HepG2 (cell line): Measurements from ENCODE around the gene DDAH2. TPM values are rescaled to one million over a fixed set of nuclear protein-coding genes. Genes with fewer than 3 reads are reported as not detected.

Source experiments
- FOXK2 ChIP-seq: fragments of 450-650 bp; IDR thresholded peaks from 2 replicates; pipeline ENCODE4 v1.6.1; 2016
- RNF2 ChIP-seq: fragments of 450-650 bp; conservative IDR thresholded peaks from 2 replicates; pipeline ENCODE4 v1.6.1; 2016; ENCODE audit warnings: low read depth
- SAP130 ChIP-seq: IDR thresholded peaks from 2 replicates; pipeline ENCODE4 v1.6.1; 2016; ENCODE audit warnings: low read depth
- polyA plus RNA-seq, 8 experiments: library from polyadenylated mRNA; depleted of rRNA in 3 of 8; stranded (reverse) in 7 of 8; unstranded in 1 of 8; fragments of >200 nt; fragmentation: Illumina TruSeq in 4 of 8; extraction: Trizol in 4 of 8; gene quantifications; 2 replicates each; pipeline versions ENCODE4 v1.2.1 to v1.2.3, GENCODE V29; 2011 to 2016; ENCODE audit warnings: low read depth in 4 of 8, missing spikeins in 1 of 8, mixed read lengths in 1 of 8; ENCODE audit not compliant: insufficient read depth in 1 of 8
- total RNA-seq, 5 experiments: library from RNA; depleted of rRNA; stranded (reverse); fragments of >200 nt; fragmentation: Illumina TruSeq; extraction: Trizol; gene quantifications; 2 replicates each; pipeline ENCODE4 v1.2.3, GENCODE V29; 2016; ENCODE audit warnings: low read depth in 1 of 5
- TF ChIP-seq, protein P1 (sequence below): sonication (generic); formaldehyde crosslinking; IDR thresholded peaks from 2 replicates; pipeline ENCODE4 v1.4.0; 2020; ENCODE audit warnings: missing genetic modification reagents
- TF ChIP-seq, protein P2 (sequence below): fragments of 450-650 bp; IDR thresholded peaks from 2 replicates; pipeline ENCODE4 v1.6.1; 2017
- TF ChIP-seq, protein P3 (sequence below): sonication (generic); formaldehyde crosslinking; IDR thresholded peaks from 2 replicates; pipeline ENCODE4 v1.4.0; 2020; ENCODE audit warnings: missing genetic modification reagents, borderline replicate concordance

Gene DDAH2
- total and polyA plus RNA-seq, 2 of the 13 experiments (the other 11 are each of a cell fraction or from before 2014, with no cell fraction given): 16.4 to 21.1 TPM

DNA sequence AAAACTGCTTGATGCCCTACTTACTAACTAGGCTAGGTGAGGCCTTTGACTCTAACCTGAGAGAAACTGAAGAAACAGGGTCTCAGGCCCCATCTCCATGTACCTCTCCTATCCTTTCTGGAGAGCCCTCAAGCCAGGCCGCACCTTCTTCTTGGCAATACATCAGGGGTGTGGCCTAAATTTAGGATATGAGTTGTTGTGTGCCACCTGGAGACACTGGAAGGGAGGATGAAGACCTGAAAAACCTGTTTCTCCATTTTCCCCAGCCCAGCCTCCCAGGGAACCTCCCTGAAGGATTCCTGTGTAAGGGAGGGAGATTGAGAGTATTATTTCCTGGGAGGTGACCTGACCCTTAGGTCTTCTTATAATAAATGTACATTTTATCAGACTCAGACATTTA lies 10.8 kb downstream of the DDAH2 start (continued):
- TF ChIP-seq, protein P1, sequence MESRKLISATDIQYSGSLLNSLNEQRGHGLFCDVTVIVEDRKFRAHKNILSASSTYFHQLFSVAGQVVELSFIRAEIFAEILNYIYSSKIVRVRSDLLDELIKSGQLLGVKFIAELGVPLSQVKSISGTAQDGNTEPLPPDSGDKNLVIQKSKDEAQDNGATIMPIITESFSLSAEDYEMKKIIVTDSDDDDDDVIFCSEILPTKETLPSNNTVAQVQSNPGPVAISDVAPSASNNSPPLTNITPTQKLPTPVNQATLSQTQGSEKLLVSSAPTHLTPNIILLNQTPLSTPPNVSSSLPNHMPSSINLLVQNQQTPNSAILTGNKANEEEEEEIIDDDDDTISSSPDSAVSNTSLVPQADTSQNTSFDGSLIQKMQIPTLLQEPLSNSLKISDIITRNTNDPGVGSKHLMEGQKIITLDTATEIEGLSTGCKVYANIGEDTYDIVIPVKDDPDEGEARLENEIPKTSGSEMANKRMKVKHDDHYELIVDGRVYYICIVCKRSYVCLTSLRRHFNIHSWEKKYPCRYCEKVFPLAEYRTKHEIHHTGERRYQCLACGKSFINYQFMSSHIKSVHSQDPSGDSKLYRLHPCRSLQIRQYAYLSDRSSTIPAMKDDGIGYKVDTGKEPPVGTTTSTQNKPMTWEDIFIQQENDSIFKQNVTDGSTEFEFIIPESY: no peak
- TF ChIP-seq FOXK2 (no peak), RNF2 (no peak), SAP130 (no peak)
- TF ChIP-seq, protein P2, sequence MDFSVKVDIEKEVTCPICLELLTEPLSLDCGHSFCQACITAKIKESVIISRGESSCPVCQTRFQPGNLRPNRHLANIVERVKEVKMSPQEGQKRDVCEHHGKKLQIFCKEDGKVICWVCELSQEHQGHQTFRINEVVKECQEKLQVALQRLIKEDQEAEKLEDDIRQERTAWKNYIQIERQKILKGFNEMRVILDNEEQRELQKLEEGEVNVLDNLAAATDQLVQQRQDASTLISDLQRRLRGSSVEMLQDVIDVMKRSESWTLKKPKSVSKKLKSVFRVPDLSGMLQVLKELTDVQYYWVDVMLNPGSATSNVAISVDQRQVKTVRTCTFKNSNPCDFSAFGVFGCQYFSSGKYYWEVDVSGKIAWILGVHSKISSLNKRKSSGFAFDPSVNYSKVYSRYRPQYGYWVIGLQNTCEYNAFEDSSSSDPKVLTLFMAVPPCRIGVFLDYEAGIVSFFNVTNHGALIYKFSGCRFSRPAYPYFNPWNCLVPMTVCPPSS: no peak
- TF ChIP-seq, protein P3, sequence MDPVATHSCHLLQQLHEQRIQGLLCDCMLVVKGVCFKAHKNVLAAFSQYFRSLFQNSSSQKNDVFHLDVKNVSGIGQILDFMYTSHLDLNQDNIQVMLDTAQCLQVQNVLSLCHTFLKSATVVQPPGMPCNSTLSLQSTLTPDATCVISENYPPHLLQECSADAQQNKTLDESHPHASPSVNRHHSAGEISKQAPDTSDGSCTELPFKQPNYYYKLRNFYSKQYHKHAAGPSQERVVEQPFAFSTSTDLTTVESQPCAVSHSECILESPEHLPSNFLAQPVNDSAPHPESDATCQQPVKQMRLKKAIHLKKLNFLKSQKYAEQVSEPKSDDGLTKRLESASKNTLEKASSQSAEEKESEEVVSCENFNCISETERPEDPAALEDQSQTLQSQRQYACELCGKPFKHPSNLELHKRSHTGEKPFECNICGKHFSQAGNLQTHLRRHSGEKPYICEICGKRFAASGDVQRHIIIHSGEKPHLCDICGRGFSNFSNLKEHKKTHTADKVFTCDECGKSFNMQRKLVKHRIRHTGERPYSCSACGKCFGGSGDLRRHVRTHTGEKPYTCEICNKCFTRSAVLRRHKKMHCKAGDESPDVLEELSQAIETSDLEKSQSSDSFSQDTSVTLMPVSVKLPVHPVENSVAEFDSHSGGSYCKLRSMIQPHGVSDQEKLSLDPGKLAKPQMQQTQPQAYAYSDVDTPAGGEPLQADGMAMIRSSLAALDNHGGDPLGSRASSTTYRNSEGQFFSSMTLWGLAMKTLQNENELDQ (CRISPR knock-in tag): no peak
